Measurements from ENCODE around the gene TOR2A. TPM values are rescaled to one million over a fixed set of nuclear protein-coding genes. Genes with fewer than 3 reads are reported as not detected.

TOR2A gene
- total and polyA plus RNA-seq, 9 of the 15 experiments (the other 6 are each of a cell fraction or from before 2014, with no cell fraction given): 0.80 to 25.9 (median 11.1) TPM

GRCh38 chr9:127686461-127687393 is 48.4 kb downstream of the TOR2A start:
- Histone ChIP-seq H3K4me2 (ENCODE audit: insufficient read depth, low read length) (no peak overlapping the region), H3K27ac (ENCODE audit: extremely low read depth, low read depth, low read length) (no peak overlapping the region), H3K4me1 (replicated peaks in 1 of 2; ENCODE audit: control insufficient read depth in 2 of 2, insufficient read depth in 2 of 2, low read length in 2 of 2) (no peaks in the 10 kb centered on the region), H3K27me3 (ENCODE audit: control insufficient read depth in 2 of 2, insufficient read depth in 2 of 2, low read length in 2 of 2) (no peaks in the 10 kb centered on the region), H3K4me3 (no peak overlapping the region), H3K36me3 (ENCODE audit: control insufficient read depth, insufficient read depth, low read length) (peaks cover 20% of the 10 kb centered on the region; the same call in 2 of the 3 replicates), H4K20me1 (replicated peaks; ENCODE audit: control insufficient read depth, insufficient read depth, low read length) (no peaks in the 10 kb centered on the region), H2AFZ (ENCODE audit: low read depth, low read length) (no peak overlapping the region), H3K79me2 (ENCODE audit: control insufficient read depth, insufficient read depth, low read length) (no peaks in the 10 kb centered on the region), H3K9me3 (replicated peaks; ENCODE audit: control insufficient read depth, insufficient read depth, low read depth, low read length) (no peaks in the 10 kb centered on the region), H3K9me1 (ENCODE audit: control insufficient read depth, insufficient read depth, low read length) (no peaks in the 10 kb centered on the region), H3K9ac (ENCODE audit: insufficient read depth in 1 of 2, low read depth in 2 of 2, low read length in 2 of 2) (no peak overlapping the region)
- WGBS (ENCODE audit: insufficient coverage, low coverage, missing lambda C conversion rate): 55% methylated on average over 6 of the region's 6 CpGs
- BruUV-seq (replicated peaks): no TSS peak
- FAIRE-seq (no peak), DNase-seq (ENCODE audit: extremely low read depth in 1 of 4, low spot score in 3 of 4) (no peak), ATAC-seq (no peak)
- intact Hi-C loops (cut with micrococcal nuclease): no loop called here
- in situ Hi-C loops (cut with MboI): no loop called here
- no peak for TF ChIP-seq ZNF707 (CRISPR knock-in tag; conservative IDR thresholded peaks at IDR 0.05)
- no peak for TF ChIP-seq NBN (IDR thresholded peaks at IDR 0.05; ENCODE audit: low read depth)
- no peak for TF ChIP-seq MCM5 (IDR thresholded peaks at IDR 0.05; ENCODE audit: low read depth)
- no peak for TF ChIP-seq L3MBTL2 (IDR thresholded peaks at IDR 0.05)
- no peak for TF ChIP-seq STAG1 (CRISPR knock-in tag; IDR thresholded peaks at IDR 0.05; ENCODE audit: borderline replicate concordance)
- TF ChIP-seq BACH1 (tag; IDR thresholded peaks at IDR 0.05): no peak
- no peak for TF ChIP-seq NFXL1 (CRISPR knock-in tag; IDR thresholded peaks at IDR 0.05)
- no peak for TF ChIP-seq ZNF57 (CRISPR knock-in tag; IDR thresholded peaks at IDR 0.05)
- TF ChIP-seq, protein P1, sequence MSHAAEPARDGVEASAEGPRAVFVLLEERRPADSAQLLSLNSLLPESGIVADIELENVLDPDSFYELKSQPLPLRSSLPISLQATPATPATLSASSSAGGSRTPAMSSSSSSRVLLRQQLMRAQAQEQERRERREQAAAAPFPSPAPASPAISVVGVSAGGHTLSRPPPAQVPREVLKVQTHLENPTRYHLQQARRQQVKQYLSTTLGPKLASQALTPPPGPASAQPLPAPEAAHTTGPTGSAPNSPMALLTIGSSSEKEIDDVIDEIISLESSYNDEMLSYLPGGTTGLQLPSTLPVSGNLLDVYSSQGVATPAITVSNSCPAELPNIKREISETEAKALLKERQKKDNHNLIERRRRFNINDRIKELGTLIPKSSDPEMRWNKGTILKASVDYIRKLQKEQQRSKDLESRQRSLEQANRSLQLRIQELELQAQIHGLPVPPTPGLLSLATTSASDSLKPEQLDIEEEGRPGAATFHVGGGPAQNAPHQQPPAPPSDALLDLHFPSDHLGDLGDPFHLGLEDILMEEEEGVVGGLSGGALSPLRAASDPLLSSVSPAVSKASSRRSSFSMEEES (CRISPR knock-in tag; IDR thresholded peaks at IDR 0.05): no peak
- TF ChIP-seq, protein P2, sequence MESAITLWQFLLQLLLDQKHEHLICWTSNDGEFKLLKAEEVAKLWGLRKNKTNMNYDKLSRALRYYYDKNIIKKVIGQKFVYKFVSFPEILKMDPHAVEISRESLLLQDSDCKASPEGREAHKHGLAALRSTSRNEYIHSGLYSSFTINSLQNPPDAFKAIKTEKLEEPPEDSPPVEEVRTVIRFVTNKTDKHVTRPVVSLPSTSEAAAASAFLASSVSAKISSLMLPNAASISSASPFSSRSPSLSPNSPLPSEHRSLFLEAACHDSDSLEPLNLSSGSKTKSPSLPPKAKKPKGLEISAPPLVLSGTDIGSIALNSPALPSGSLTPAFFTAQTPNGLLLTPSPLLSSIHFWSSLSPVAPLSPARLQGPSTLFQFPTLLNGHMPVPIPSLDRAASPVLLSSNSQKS (CRISPR knock-in tag; IDR thresholded peaks at IDR 0.05): no peak
- ChIA-PET POLR2A (interaction anchor here (0.8 to 1.1 kb wide), 2 partner anchors 22 to 217 kb away, joined by 3 read pairs; no protein-coding TSS in a partner anchor), CTCF (ENCODE audit: low intra/inter-chr PET ratio) (no interaction called here)
